GM18520 (cell line): ENCODE data around the gene RLN3.
"Not testable (repeated sequence)": the region's sequence is repeated elsewhere in the genome, so short reads cannot be mapped to it uniquely, and the experiment has no call there.

ENCODE experiments used
- ATAC-seq: cut with Tn5 transposase; IDR thresholded peaks from one replicate; pipeline ENCODE4 v1.9.1; 2021; ENCODE audit not compliant: unreplicated experiment

Gene RLN3

GRCh38 chr19:14019739-14020138 is 8.2 kb upstream of the RLN3 start:
- ATAC-seq = not testable (repeated sequence)

- ATAC-seq = no peak
Observed at GRCh38 chr19:14021474-14021873, 6.5 kb upstream of the RLN3 start.

- ATAC-seq = no peak
Observed at GRCh38 chr19:14022469-14022868, 5.5 kb upstream of the RLN3 start.

GRCh38 chr19:14023404-14024235 is 4.3 kb upstream of the RLN3 start:
- ATAC-seq = no peak

GRCh38 chr19:14026652-14027192 is 1.2 kb upstream of the RLN3 start:
- ATAC-seq = not testable (repeated sequence)

GRCh38 chr19:14028901-14029300 is 953 bp downstream of the RLN3 start:
- ATAC-seq = no peak

GRCh38 chr19:14030997-14031718 is 3.2 kb downstream of the RLN3 start:
- no peak for ATAC-seq

- ATAC-seq = no peak
Observed at GRCh38 chr19:14031719-14032480, 4.0 kb downstream of the RLN3 start, which contains the start of gene IL27RA. IL27RA (plus strand) TSS chr19:14031762; CDS start chr19:14031873, 111 bp downstream.

GRCh38 chr19:14033946-14034345 is 6.0 kb downstream of the RLN3 start:
- ATAC-seq = no peak

GRCh38 chr19:14035159-14035558 is 7.2 kb downstream of the RLN3 start:
- not testable (repeated sequence) for ATAC-seq

- ATAC-seq = no peak
Observed at GRCh38 chr19:14035706-14036105, 7.8 kb downstream of the RLN3 start.

GRCh38 chr19:14039181-14039580 is 11.2 kb downstream of the RLN3 start:
- no peak for ATAC-seq

- not testable (repeated sequence) for ATAC-seq
Observed at GRCh38 chr19:14042659-14043608, 15.0 kb downstream of the RLN3 start.

GRCh38 chr19:14047866-14048265 is 19.9 kb downstream of the RLN3 start:
- not testable (repeated sequence) for ATAC-seq

- ATAC-seq = no peak
Observed at GRCh38 chr19:14048443-14049153, 20.6 kb downstream of the RLN3 start.

GRCh38 chr19:14050512-14050911 is 22.6 kb downstream of the RLN3 start:
- no peak for ATAC-seq

GRCh38 chr19:14050961-14051360 is 23.0 kb downstream of the RLN3 start:
- ATAC-seq = not testable (repeated sequence)

GRCh38 chr19:14051980-14052379 is 24.0 kb downstream of the RLN3 start:
- no peak for ATAC-seq

- ATAC-seq = no peak
Observed at GRCh38 chr19:14052470-14052869, 24.5 kb downstream of the RLN3 start.
